ENCODE results near the gene TMPRSS4. TPM values are rescaled to one million over a fixed set of nuclear protein-coding genes. Genes with fewer than 3 reads are reported as not detected.

The TMPRSS4 gene
- total and polyA plus RNA-seq, 9 of the 15 experiments (the other 6 are each of a cell fraction or from before 2014, with no cell fraction given): 4.0 to 10.0 (median 5.6) TPM

- TF ChIP-seq ZNF655 (CRISPR knock-in tag; IDR thresholded peaks at IDR 0.05) (no peak), MEF2D (tag; conservative IDR thresholded peaks at IDR 0.05; ENCODE audit: low read depth) (no peak), RBM17 (IDR thresholded peaks at IDR 0.05; ENCODE audit: borderline replicate concordance, low read depth, low read length) (no peak), ARID4B (CRISPR knock-in tag; IDR thresholded peaks at IDR 0.05) (no peak; the same call in 1 of the 2 replicates), LARP7 (IDR thresholded peaks at IDR 0.05) (no peak), SFPQ (IDR thresholded peaks at IDR 0.05; ENCODE audit: low read depth, low read length) (no peak), DNMT1 (IDR thresholded peaks at IDR 0.05) (no peak), POLR2AphosphoS5 (IDR thresholded peaks at IDR 0.05; ENCODE audit: control insufficient read depth, insufficient read depth, low read depth, low read length) (no peak), TGIF2 (CRISPR knock-in tag; IDR thresholded peaks at IDR 0.05) (no peak), CBX2 (IDR thresholded peaks at IDR 0.05; ENCODE audit: insufficient read depth, low read length, poor library complexity, severe bottlenecking) (no peak), ZKSCAN1 (IDR thresholded peaks at IDR 0.05; ENCODE audit: low read depth, low read length) (no peak), NFYB (IDR thresholded peaks at IDR 0.05; ENCODE audit: extremely low read depth, insufficient read length) (peak; percentile 48), THAP7 (CRISPR knock-in tag; IDR thresholded peaks at IDR 0.05) (no peak), IRF9 (tag; IDR thresholded peaks at IDR 0.05) (no peak), MIER1 (IDR thresholded peaks at IDR 0.05; ENCODE audit: low read depth) (no peak), ARHGAP35 (IDR thresholded peaks at IDR 0.05; ENCODE audit: partially characterized antibody) (no peak), PHF21A (IDR thresholded peaks at IDR 0.05; ENCODE audit: borderline replicate concordance, low read depth) (0 out of 2 replicates have a peak, but pooled peaks have one; percentile 24)
Measured at GRCh38 chr11:118145285-118146227, 68.7 kb downstream of the TMPRSS4 start (continued).
